ENCODE results near the gene MRGPRD. TPM values are rescaled to one million over a fixed set of nuclear protein-coding genes. Genes with fewer than 3 reads are reported as not detected.

MRGPRD gene
- total RNA-seq, 1 donor from 2014 or later = not detected

- no peak for TF ChIP-seq EZH2 (IDR thresholded peaks at IDR 0.05; ENCODE audit: insufficient read depth, low read length)
- TF ChIP-seq, protein P1, sequence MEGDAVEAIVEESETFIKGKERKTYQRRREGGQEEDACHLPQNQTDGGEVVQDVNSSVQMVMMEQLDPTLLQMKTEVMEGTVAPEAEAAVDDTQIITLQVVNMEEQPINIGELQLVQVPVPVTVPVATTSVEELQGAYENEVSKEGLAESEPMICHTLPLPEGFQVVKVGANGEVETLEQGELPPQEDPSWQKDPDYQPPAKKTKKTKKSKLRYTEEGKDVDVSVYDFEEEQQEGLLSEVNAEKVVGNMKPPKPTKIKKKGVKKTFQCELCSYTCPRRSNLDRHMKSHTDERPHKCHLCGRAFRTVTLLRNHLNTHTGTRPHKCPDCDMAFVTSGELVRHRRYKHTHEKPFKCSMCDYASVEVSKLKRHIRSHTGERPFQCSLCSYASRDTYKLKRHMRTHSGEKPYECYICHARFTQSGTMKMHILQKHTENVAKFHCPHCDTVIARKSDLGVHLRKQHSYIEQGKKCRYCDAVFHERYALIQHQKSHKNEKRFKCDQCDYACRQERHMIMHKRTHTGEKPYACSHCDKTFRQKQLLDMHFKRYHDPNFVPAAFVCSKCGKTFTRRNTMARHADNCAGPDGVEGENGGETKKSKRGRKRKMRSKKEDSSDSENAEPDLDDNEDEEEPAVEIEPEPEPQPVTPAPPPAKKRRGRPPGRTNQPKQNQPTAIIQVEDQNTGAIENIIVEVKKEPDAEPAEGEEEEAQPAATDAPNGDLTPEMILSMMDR (IDR thresholded peaks at IDR 0.05; ENCODE audit: insufficient read depth, low read depth, low read length) = no peak
- Histone ChIP-seq H3K4me1 (ENCODE audit: insufficient read depth, low read length) (no peaks in the 10 kb centered on the region), H2AFZ (ENCODE audit: low read depth, low read length) (no peak overlapping the region), H3K27ac (ENCODE audit: low read depth, low read length) (no peak overlapping the region), H3K36me3 (ENCODE audit: insufficient read depth, low read length) (no peaks in the 10 kb centered on the region), H3K4me3 (ENCODE audit: insufficient read depth, low read depth, low read length) (no peak overlapping the region), H4K20me1 (ENCODE audit: insufficient read depth, low read length) (no peaks in the 10 kb centered on the region), H3K4me2 (ENCODE audit: low read length) (no peak overlapping the region), H3K9me3 (ENCODE audit: insufficient read depth, low read depth, low read length) (no peaks in the 10 kb centered on the region), H3K27me3 (ENCODE audit: insufficient read depth, low read length) (peaks cover 10% of the 10 kb centered on the region), H3K9ac (ENCODE audit: low read length) (no peak overlapping the region), H3K79me2 (ENCODE audit: insufficient read depth, low read length) (no peaks in the 10 kb centered on the region)
- Mint-ChIP-seq H3K27me3 (ENCODE audit: low read depth, unreplicated experiment) (peaks cover 30% of the 10 kb centered on the region), H3K9me3 (ENCODE audit: unreplicated experiment) (no peaks in the 10 kb centered on the region), H3K4me3 (ENCODE audit: unreplicated experiment) (no peak overlapping the region), H3K27ac (ENCODE audit: unreplicated experiment) (no peak overlapping the region), H3K4me1 (ENCODE audit: low read depth, unreplicated experiment) (no peaks in the 10 kb centered on the region), H3K36me3 (ENCODE audit: low read depth, unreplicated experiment) (no peaks in the 10 kb centered on the region)
- DNase-seq (ENCODE audit: low read depth) (no peak), FAIRE-seq (no peak)
These were observed 1.7 kb downstream of the MRGPRD start for GRCh38 chr11:68978931-68979594.

DNA sequence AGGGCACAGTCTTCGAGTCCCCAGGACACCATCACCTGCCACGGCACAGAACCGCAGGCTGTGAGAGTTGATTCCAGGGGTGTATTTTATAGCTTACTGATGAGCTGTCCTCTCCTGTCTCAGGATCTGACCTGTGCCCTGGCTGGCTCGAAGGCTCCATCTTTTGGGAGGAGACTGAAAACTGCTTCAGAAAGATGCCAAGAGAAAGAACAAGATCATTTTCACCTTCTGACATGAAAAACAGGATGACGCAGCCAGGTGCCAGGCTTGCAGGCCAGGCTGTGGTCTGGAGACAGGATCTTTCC lies 2.2 kb downstream of the MRGPRD start:
- H3K27ac Mint-ChIP-seq (ENCODE audit: unreplicated experiment) = no peak overlapping the region
- Histone ChIP-seq H3K27ac (ENCODE audit: low read depth, low read length) (no peak overlapping the region), H3K36me3 (ENCODE audit: insufficient read depth, low read length) (no peaks in the 10 kb centered on the region), H3K9me3 (ENCODE audit: insufficient read depth, low read depth, low read length) (no peaks in the 10 kb centered on the region), H3K79me2 (ENCODE audit: insufficient read depth, low read length) (no peaks in the 10 kb centered on the region), H3K4me3 (ENCODE audit: insufficient read depth, low read depth, low read length) (no peak overlapping the region), H3K4me1 (ENCODE audit: insufficient read depth, low read length) (no peaks in the 10 kb centered on the region), H3K4me2 (ENCODE audit: low read length) (no peak overlapping the region), H2AFZ (ENCODE audit: low read depth, low read length) (no peak overlapping the region), H3K9ac (ENCODE audit: low read length) (no peak overlapping the region), H3K27me3 (ENCODE audit: insufficient read depth, low read length) (peaks cover 12% of the 10 kb centered on the region), H4K20me1 (ENCODE audit: insufficient read depth, low read length) (no peaks in the 10 kb centered on the region)
- peaks cover 30% of the 10 kb centered on the region for H3K27me3 Mint-ChIP-seq (ENCODE audit: low read depth, unreplicated experiment)
- no peaks in the 10 kb centered on the region for H3K9me3 Mint-ChIP-seq (ENCODE audit: unreplicated experiment)
- DNase-seq (ENCODE audit: low read depth) (no peak), FAIRE-seq (no peak)
- H3K4me3 Mint-ChIP-seq (ENCODE audit: unreplicated experiment) = no peak overlapping the region
- no peaks in the 10 kb centered on the region for H3K4me1 Mint-ChIP-seq (ENCODE audit: low read depth, unreplicated experiment)
- no peak for TF ChIP-seq EZH2 (IDR thresholded peaks at IDR 0.05; ENCODE audit: insufficient read depth, low read length)
- TF ChIP-seq, protein P1 (IDR thresholded peaks at IDR 0.05; ENCODE audit: insufficient read depth, low read depth, low read length) = no peak
- H3K36me3 Mint-ChIP-seq (ENCODE audit: low read depth, unreplicated experiment) = no peaks in the 10 kb centered on the region

GRCh38 chr11:68977781-68978625 lies 2.8 kb downstream of the MRGPRD start:
- Histone ChIP-seq H4K20me1 (ENCODE audit: insufficient read depth, low read length) (no peaks in the 10 kb centered on the region), H3K36me3 (ENCODE audit: insufficient read depth, low read length) (no peaks in the 10 kb centered on the region), H3K9me3 (ENCODE audit: insufficient read depth, low read depth, low read length) (no peaks in the 10 kb centered on the region), H3K4me2 (ENCODE audit: low read length) (no peak overlapping the region), H3K4me1 (ENCODE audit: insufficient read depth, low read length) (no peaks in the 10 kb centered on the region), H3K79me2 (ENCODE audit: insufficient read depth, low read length) (no peaks in the 10 kb centered on the region), H3K27ac (ENCODE audit: low read depth, low read length) (no peak overlapping the region), H3K4me3 (ENCODE audit: insufficient read depth, low read depth, low read length) (no peak overlapping the region), H3K9ac (ENCODE audit: low read length) (no peak overlapping the region), H2AFZ (ENCODE audit: low read depth, low read length) (no peak overlapping the region), H3K27me3 (ENCODE audit: insufficient read depth, low read length) (peaks cover 16% of the 10 kb centered on the region)
- no peak overlapping the region for H3K27ac Mint-ChIP-seq (ENCODE audit: unreplicated experiment)
- peaks cover 2% of the 10 kb centered on the region for H3K9me3 Mint-ChIP-seq (ENCODE audit: unreplicated experiment)
- FAIRE-seq = no peak
- H3K4me3 Mint-ChIP-seq (ENCODE audit: unreplicated experiment) = no peak overlapping the region
- DNase-seq (ENCODE audit: low read depth) = no peak
- H3K4me1 Mint-ChIP-seq (ENCODE audit: low read depth, unreplicated experiment) = no peaks in the 10 kb centered on the region
- H3K36me3 Mint-ChIP-seq (ENCODE audit: low read depth, unreplicated experiment) = no peaks in the 10 kb centered on the region
- H3K27me3 Mint-ChIP-seq (ENCODE audit: low read depth, unreplicated experiment) = peaks cover 31% of the 10 kb centered on the region
- TF ChIP-seq EZH2 (IDR thresholded peaks at IDR 0.05; ENCODE audit: insufficient read depth, low read length) = no peak
- TF ChIP-seq, protein P1 (IDR thresholded peaks at IDR 0.05; ENCODE audit: insufficient read depth, low read depth, low read length) = no peak
